HepG2 (cell line): ENCODE measurements around the gene MIF4GD. TPM values are rescaled to one million over a fixed set of nuclear protein-coding genes. Genes with fewer than 3 reads are reported as not detected.

Source experiments
- AFF4 ChIP-seq: sonication (generic); formaldehyde crosslinking; IDR thresholded peaks from 2 replicates; pipeline ENCODE4 v1.4.0; 2020; ENCODE audit warnings: missing genetic modification reagents
- CREB1 ChIP-seq, 2 experiments: fragments of 450-650 bp in 1 of 2; IDR thresholded peaks; 2 replicates each; pipeline ENCODE4 v1.6.1; 2016 to 2017; ENCODE audit warnings: control low read depth in 1 of 2, mild to moderate bottlenecking in 1 of 2, missing compliant biosample characterization in 1 of 2, missing genetic modification characterization in 1 of 2
- FOXC1 ChIP-seq: sonication (generic); formaldehyde crosslinking; IDR thresholded peaks from 2 replicates; pipeline ENCODE4 v1.8.0; 2022; ENCODE audit warnings: mild to moderate bottlenecking, missing genetic modification reagents, borderline replicate concordance
- GFI1 ChIP-seq: sonication (generic); formaldehyde crosslinking; IDR thresholded peaks from 2 replicates; pipeline ENCODE4 v1.5.0; 2020; ENCODE audit warnings: missing genetic modification reagents, mild to moderate bottlenecking, borderline replicate concordance
- GTF3A ChIP-seq: sonication (generic); formaldehyde crosslinking; conservative IDR thresholded peaks from 2 replicates; pipeline ENCODE4 v1.4.0; 2020; ENCODE audit warnings: mild to moderate bottlenecking, missing genetic modification reagents
- HES4 ChIP-seq: sonication (generic); formaldehyde crosslinking; IDR thresholded peaks from 2 replicates; pipeline ENCODE4 v1.9.0; 2021; ENCODE audit warnings: mild to moderate bottlenecking, missing genetic modification reagents, borderline replicate concordance
- HNF1B ChIP-seq: sonication (generic); formaldehyde crosslinking; IDR thresholded peaks from 2 replicates; pipeline ENCODE4 v1.5.1; 2020; ENCODE audit warnings: mild to moderate bottlenecking, moderate library complexity, missing genetic modification reagents
- HOXA7 ChIP-seq: sonication (generic); formaldehyde crosslinking; IDR thresholded peaks from 2 replicates; pipeline ENCODE4 v1.8.1; 2022; ENCODE audit warnings: mild to moderate bottlenecking, missing genetic modification reagents, moderate library complexity
- ISL2 ChIP-seq: sonication (generic); formaldehyde crosslinking; IDR thresholded peaks from 2 replicates; pipeline ENCODE4 v1.5.0; 2020; ENCODE audit warnings: missing genetic modification reagents
- JDP2 ChIP-seq: sonication (generic); formaldehyde crosslinking; IDR thresholded peaks from 2 replicates; pipeline ENCODE4 v1.8.1; 2022; ENCODE audit warnings: missing genetic modification reagents, borderline replicate concordance
- MAF1 ChIP-seq: sonication (generic); formaldehyde crosslinking; IDR thresholded peaks from 2 replicates; pipeline ENCODE4 v1.5.0; 2020; ENCODE audit warnings: missing genetic modification reagents, borderline replicate concordance
- MTA3 ChIP-seq: sonication (generic); formaldehyde crosslinking; IDR thresholded peaks from 2 replicates; pipeline ENCODE4 v1.4.0; 2020; ENCODE audit warnings: missing genetic modification reagents
- NCOA2 ChIP-seq: sonication (generic); formaldehyde crosslinking; IDR thresholded peaks from 2 replicates; pipeline ENCODE4 v1.8.0; 2022; ENCODE audit warnings: inconsistent platforms
- NRL ChIP-seq: sonication (generic); formaldehyde crosslinking; IDR thresholded peaks from 2 replicates; pipeline ENCODE4 v1.5.0; 2020; ENCODE audit warnings: missing genetic modification reagents, mild to moderate bottlenecking, moderate library complexity, borderline replicate concordance
- ONECUT2 ChIP-seq: sonication (generic); formaldehyde crosslinking; IDR thresholded peaks from 2 replicates; pipeline ENCODE4 v1.4.0; 2020; ENCODE audit warnings: missing genetic modification reagents
- SNAI1 ChIP-seq: sonication (generic); formaldehyde crosslinking; IDR thresholded peaks from 2 replicates; pipeline ENCODE4 v1.5.0; 2020; ENCODE audit warnings: mild to moderate bottlenecking, missing genetic modification reagents, borderline replicate concordance
- TBP ChIP-seq: sonication (generic); formaldehyde crosslinking; IDR thresholded peaks from 2 replicates; pipeline ENCODE4 v1.5.0; 2020; ENCODE audit warnings: missing genetic modification reagents
- ZBTB26 ChIP-seq: IDR thresholded peaks from 2 replicates; pipeline ENCODE4 v1.6.1; 2016; ENCODE audit warnings: missing compliant biosample characterization, missing genetic modification reagents, borderline replicate concordance
- ZNF354B ChIP-seq: sonication (generic); formaldehyde crosslinking; IDR thresholded peaks from 2 replicates; pipeline ENCODE4 v1.8.0; 2022; ENCODE audit warnings: mild to moderate bottlenecking, missing genetic modification reagents
- ZNF616 ChIP-seq: sonication (generic); formaldehyde crosslinking; IDR thresholded peaks from 2 replicates; pipeline ENCODE4 v1.5.0; 2020; ENCODE audit warnings: low read depth, mild to moderate bottlenecking, missing genetic modification reagents
- ZNF737 ChIP-seq: sonication (generic); formaldehyde crosslinking; IDR thresholded peaks from 2 replicates; pipeline ENCODE4 v1.5.0; 2020; ENCODE audit warnings: missing genetic modification reagents, mild to moderate bottlenecking, borderline replicate concordance
- ZNF83 ChIP-seq: sonication (generic); formaldehyde crosslinking; IDR thresholded peaks from 2 replicates; pipeline ENCODE4 v1.4.0; 2020; ENCODE audit warnings: missing genetic modification reagents, mild to moderate bottlenecking, borderline replicate concordance
- ZSCAN31 ChIP-seq: sonication (generic); formaldehyde crosslinking; IDR thresholded peaks from 2 replicates; pipeline ENCODE4 v1.5.0; 2020; ENCODE audit warnings: low read depth, mild to moderate bottlenecking, missing genetic modification reagents
- polyA plus RNA-seq, 8 experiments: library from polyadenylated mRNA; depleted of rRNA in 3 of 8; stranded (reverse) in 7 of 8; unstranded in 1 of 8; fragments of >200 nt; fragmentation: Illumina TruSeq in 4 of 8; extraction: Trizol in 4 of 8; gene quantifications; 2 replicates each; pipeline versions ENCODE4 v1.2.1 to v1.2.3, GENCODE V29; 2011 to 2016; ENCODE audit warnings: low read depth in 4 of 8, missing spikeins in 1 of 8, mixed read lengths in 1 of 8; ENCODE audit not compliant: insufficient read depth in 1 of 8
- total RNA-seq, 5 experiments: library from RNA; depleted of rRNA; stranded (reverse); fragments of >200 nt; fragmentation: Illumina TruSeq; extraction: Trizol; gene quantifications; 2 replicates each; pipeline ENCODE4 v1.2.3, GENCODE V29; 2016; ENCODE audit warnings: low read depth in 1 of 5

MIF4GD gene
- total and polyA plus RNA-seq, 2 of the 13 experiments (the other 11 are each of a cell fraction or from before 2014, with no cell fraction given), result 14.0 to 28.0 TPM

- TF ChIP-seq GFI1 (CRISPR knock-in tag) (peak; percentile 86), MTA3 (CRISPR knock-in tag) (no peak), HES4 (CRISPR knock-in tag) (0 out of 2 replicates have a peak, but pooled peaks have one; percentile 18), NCOA2 (CRISPR knock-in tag) (peak; percentile 70), FOXC1 (CRISPR knock-in tag) (peak; percentile 76; the same call in 1 of the 2 replicates), ISL2 (CRISPR knock-in tag) (peak; percentile 50; the same call in 1 of the 2 replicates), CREB1 (IDR thresholded peaks at IDR 0.05) (no peak), CREB1 (CRISPR knock-in tag; IDR thresholded peaks at IDR 0.05) (no peak), ZNF83 (CRISPR knock-in tag) (no peak), SNAI1 (peak; percentile 72; the same call in 1 of the 2 replicates), GTF3A (CRISPR knock-in tag) (0 out of 2 replicates have a peak, but pooled peaks have one; percentile 58), TBP (CRISPR knock-in tag) (no peak), ZSCAN31 (CRISPR knock-in tag) (peak; percentile 87), HOXA7 (CRISPR knock-in tag) (no peak), HNF1B (CRISPR knock-in tag) (peak; percentile 81), JDP2 (CRISPR knock-in tag) (no peak), AFF4 (peak; percentile 88), ZNF354B (no peak), MAF1 (no peak), NRL (CRISPR knock-in tag) (peak; percentile 79; the same call in 1 of the 2 replicates), ZBTB26 (CRISPR knock-in tag) (no peak; the same call in 1 of the 2 replicates), ZNF616 (CRISPR knock-in tag) (peak; percentile 89; the same call in 1 of the 2 replicates), ONECUT2 (CRISPR knock-in tag) (no peak), ZNF737 (CRISPR knock-in tag) (no peak)
These were observed 38.0 kb upstream of the MIF4GD start (continued) for GRCh38 chr17:75308732-75309629.
